CD1c-positive myeloid dendritic cell (primary cell): ENCODE measurements around the gene SRGN.
A peak's percentile ranks its signal among the peaks of the same experiment; 100 is the strongest.

Source experiments
- DNase-seq: peaks from one replicate; pipeline ENCODE4 v3.0.0-alpha.2; 2016; ENCODE audit errors: extremely low spot score

The SRGN gene

DNA sequence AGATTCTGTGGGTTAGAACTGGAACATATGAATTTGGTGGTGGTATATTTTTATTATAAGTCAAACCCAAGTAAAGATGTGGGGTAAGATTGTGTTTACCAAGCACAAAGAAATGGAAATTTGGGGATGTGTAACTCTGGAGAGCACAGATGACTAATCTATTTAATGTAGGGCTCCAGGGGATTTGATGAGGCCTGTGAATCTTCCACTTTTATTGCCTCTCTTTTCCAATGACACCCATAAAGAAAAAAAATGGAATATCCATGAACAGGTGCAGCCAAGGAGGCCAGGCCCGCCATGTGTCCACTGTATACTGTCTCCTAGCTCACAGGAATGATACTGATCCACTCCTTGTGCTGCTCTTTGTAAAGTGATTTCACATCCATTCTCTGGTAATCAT, 2.8 kb downstream of the SRGN start:
- peak; percentile 53 for DNase-seq

DNA sequence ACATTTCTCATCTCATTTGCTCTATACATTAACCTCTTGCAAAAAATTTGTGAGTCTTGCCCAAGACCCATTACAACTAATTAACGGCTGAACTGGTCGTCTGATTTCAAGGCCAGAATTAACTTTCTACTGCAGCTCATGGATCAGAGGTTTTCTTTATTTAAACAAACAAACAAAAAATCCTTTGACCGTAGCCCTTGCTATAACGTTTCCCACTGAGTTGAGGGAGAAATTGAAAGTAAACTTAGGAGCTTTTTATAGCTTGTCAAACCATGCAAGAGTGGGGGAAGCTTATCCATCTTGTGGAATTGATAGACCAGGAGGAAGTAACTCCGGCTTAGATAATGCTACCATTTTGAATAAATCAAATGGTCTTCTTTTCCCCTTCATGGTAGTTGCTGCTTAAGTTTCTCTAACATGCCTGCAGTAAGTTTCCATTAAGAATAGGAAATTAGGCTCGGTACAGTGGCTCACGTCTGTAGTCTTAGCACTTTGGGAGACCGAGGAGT, 3.3 kb downstream of the SRGN start:
- no peak for DNase-seq

DNA sequence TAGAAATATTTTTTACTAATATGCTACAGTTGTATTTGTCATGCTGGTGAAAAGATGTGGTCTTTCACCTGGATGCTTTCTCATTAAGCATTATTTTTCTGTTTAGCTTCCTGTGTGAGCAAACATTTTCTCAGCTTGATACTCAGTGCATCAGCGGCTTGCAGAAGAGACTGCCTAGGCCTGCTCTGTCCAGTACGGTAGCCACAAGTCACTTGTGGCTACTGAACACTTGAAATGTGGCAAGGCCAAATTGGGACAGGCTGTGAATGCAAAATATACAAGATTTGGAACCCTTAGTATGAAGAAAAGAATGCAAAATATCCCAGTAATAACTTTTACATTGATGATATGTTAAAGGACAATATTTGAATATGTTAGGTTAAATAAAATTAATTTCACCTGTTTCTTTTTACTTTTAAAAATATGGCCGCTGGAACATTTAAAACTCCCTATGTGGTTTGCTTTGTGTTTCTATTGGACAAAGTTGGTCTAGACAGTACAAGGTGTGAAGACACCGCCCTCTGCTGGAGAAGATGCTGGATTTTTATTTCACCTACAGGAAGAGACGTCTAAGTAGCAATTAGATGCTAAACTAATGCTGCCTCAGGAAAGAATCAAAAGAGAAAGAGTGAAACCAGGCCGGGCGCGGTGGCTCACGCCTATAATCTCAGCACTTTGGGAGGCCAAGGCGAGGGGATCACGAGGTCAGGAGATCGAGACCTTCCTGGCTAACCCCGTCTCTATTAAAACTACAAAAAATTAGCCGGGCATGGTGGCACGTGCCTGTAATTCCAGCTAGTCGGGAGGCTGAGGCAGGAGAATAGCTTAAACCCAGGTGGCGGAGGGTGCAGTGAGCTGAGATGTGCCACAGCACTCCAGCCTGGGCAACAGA, 5.3 kb downstream of the SRGN start:
- DNase-seq: peak; percentile 92

DNA sequence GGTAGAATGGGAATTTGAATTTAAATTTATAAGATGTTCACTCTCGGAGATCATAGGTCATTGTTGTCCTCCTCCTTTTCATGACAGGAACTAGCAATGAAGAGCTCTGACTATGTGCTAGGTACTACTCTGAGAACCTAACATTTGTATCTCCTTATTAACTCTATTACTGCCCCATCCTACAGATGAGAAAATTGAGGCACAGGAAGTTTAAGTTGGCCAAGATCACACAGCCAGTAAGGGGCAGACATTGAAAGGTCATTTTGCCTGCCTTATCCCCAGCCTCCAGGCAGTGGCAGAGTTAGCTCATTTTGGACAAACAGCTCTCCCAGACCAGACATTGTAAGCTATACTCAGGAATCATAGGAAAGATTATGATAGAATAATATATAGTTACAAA, 6.0 kb downstream of the SRGN start:
- peak; percentile 30 for DNase-seq

DNA sequence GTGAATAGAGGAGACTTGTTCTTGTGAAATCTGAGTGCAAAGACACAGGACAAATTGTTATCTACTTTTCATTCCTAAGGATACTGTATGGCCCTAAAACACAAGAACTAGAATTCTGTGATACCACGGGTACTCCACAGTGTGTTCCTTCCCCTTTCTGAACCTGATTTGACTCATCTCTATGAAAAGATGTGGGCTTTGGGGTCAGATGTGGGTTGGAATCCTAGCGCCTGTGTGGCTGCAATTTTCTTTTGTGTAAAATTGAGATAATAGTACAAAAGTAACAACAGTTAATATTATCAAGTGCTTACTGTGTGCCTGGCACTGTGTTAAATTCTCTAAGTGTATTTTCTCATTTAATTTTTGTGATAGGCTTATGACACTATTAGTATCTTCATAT, 8.1 kb downstream of the SRGN start:
- DNase-seq: peak; percentile 83

DNA sequence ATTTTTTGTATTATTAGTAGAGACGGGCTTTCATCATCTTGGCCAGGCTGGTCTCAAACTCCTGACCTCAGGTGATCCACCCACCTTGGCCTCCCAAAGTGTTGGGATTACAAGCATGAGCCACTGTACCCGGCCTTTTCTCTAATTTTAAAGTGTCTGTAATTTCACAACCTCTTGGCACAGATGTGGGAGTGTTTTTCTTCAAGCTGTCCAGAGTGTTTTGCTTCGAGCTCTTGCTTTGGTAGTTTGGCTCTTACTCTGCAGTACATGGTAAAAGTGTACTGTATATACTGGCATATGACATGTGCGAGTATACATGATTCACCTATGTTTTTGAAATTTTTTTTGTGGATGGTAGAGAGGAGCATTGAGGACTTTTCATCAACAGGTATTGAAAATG, 9.8 kb downstream of the SRGN start:
- DNase-seq: no peak

DNA sequence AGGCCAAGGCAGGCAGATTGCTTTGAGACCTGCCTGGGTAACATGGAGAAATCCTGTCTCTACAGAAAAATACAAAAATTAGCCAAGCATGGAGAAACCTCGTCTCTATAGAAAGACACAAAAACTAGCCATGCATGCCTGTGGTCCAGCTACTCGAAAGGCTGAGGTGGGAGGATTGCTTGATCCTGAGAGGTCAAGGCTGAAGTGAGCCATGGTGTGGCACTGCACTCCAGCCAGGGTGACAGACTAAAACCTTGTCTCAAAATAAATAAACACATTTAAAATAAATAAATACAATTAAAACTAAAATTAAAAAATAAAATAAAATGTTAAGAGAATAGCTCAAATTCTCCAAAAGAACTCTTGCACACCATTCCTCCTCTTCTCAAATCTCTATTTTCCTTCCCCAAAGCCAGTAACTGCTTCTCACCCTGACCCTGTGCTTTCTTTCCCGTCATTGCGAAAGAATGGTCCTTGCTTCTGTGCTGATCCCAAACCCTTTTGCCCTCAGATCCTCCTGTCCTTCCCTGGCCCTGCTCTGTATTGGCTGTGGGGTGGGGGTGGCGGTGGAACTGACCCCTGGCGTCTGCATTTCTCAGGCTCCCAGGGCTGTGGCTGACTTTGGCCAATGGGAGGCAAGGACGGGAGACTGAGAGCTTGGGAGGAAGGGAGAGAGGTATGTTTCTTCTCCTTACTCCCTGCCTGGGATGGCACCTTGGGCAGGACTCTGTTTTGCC, 12.4 kb downstream of the SRGN start:
- peak; percentile 14 for DNase-seq

DNA sequence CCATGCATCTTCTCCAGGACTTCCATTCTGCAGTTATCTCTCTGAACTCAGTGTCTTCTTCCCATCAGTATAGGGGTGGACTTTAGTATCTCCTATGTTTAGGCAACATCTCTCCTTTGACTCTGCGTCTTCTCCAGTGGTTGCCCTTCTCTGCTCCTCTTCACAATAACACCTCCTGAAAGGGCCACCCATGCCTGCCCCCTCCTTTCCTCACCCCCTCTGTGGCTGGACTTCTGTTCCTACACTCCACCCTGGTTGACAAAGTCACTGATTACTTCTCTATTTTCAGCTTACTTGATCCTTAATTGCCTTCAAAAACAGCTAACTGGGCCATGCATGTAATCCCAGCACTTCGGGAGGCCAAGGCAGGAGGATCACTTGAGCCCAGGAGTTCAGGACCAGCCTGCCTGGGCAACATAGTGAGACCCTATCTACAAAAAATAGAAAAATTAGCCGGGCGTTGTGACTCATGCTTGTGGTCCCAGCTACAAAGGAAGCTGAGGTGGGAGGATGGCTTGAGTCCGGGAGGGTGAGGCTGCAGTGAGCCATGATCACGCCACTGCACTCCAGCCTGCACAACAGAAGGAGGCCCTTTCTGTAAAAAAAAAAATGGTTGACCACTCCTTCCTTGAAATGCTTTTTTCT, 13.7 kb downstream of the SRGN start:
- DNase-seq: peak; percentile 80

DNA sequence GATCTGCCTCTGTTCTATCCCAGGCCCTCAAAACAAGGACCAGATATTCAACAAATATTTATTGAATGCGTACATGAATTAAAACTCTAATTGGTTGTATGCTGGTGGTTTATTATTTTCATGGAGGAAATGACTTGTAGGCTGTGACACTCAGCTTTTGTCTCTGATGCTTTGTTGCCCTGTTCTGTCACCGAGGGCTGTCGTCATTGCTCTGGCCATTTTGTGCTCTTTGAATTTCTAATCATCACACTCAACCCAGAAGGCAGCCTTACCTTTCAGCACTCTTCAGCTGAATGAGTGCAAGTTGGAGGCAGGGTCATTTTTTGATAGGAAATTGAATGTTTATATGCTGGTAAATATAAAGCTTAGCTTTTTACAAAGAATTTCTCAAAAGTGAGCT, 14.5 kb downstream of the SRGN start:
- DNase-seq: no peak

DNA sequence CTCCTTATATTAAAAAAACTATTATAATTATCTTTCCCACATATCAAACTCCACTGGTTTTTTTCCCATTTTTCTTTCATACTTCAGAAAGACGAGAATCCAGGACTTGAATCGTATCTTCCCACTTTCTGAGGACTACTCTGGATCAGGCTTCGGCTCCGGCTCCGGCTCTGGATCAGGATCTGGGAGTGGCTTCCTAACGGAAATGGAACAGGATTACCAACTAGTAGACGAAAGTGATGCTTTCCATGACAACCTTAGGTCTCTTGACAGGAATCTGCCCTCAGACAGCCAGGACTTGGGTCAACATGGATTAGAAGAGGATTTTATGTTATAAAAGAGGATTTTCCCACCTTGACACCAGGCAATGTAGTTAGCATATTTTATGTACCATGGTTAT, 15.9 kb downstream of the SRGN start:
- DNase-seq: no peak

DNA sequence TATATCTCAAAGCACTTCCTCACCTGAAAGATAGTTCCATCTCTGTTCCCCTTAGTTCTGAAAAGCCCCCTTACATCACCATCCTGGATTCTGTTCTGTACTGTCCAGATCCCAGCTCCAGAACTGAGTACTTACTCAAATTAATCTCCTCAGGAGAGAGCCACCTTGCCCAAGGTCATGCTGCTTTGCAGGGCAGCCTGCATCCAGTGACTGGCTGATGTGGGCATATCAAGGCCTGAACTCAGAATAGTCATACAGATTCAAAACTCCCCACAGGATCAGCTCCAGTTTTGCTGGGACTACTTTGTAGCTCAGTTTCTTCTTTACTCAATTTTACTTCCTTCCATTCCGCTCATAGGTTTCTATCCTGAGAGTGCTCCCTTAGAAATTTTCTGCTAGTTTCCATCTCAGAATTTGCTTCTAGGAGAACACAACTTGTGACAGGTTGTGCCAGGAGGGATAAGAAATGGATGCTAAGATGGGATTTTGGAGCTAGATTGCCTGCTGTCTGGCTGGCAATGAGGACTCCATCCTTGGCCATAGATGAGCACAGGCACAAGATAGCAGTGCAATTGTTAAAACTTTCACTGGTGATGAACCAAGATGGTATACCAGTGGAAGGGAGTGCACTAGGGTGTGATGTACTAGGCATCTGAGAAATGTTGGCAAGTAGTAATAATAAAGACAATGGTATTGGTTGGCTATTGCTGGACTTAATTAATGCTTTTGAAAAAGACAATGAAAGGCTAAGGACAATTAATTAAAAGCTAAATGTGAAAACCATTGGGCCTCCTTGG, 17.3 kb downstream of the SRGN start:
- DNase-seq: no peak

DNA sequence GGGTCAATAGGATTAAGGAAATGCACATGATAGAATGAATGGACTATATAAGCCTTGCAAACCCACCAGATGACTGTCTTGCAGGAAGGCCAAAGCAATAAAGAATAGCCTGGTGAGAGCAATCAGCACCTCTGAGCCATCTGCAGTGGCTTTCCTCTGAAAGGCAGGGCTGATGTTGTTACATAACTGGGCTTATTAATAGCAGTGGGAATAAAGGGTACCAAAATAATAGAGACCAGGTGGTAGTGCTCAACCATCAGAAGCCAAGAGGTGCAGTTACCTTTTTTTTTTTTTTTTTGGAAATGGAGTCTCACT, 19.2 kb downstream of the SRGN start:
- no peak for DNase-seq

DNA sequence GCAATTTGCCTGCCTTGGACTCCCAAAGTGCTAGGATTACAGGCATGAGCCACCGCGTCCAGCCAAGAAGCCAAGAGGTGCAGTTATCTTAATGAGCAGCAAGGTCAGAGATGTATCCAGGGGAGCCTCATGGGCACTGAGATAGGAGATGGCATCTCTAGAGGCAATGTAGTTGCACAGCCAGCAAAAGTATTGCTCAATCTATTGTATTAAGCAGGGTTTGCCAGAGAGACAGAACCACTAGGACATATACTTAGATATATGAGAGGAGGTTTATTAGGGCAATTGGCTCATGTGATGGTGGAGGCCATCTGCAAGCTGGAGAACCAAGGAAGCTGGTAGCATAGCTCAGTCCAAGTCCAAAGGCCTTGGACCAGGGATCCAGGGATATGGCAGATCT, 19.8 kb downstream of the SRGN start:
- no peak for DNase-seq

DNA sequence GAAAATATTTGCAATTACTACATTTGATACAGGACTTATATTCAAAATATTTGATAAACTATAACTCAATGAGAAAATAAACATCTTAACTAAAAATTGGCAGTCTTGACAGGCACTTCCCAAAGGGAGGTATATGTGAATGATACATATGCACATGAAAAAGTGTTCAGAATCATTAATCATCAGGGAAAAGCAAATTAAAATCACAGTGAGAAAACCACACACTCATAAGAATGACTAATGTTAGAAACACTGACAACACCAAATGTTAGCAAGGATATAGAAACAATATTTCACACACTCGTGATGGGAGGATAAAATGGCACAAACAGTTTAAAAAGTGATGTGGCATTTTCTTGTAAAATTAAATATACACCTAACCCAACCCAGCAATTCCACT, 32.0 kb downstream of the SRGN start:
- no peak for DNase-seq

DNA sequence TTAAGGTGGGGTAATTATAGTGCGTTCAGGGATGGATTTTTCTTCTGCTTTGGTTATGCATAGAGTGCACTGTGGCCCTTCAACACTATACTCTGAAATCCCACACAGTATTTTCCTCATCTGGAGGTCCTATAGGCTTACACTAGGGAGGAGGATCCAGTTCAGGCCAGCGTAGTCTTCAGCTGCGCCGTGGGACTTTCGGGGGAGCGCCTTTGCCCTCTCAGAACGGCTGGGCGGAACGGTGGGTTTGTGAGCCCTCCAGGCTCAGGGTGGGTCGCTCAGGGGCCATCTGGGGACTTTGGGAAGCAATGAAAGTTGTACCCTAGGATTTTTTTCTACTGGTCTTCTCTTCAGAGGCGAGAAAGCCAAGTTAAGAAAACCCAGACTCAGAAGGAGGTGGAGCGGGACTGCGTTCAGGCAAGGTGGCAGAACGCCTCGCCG, 35.4 kb downstream of the SRGN start:
- DNase-seq: no peak

DNA sequence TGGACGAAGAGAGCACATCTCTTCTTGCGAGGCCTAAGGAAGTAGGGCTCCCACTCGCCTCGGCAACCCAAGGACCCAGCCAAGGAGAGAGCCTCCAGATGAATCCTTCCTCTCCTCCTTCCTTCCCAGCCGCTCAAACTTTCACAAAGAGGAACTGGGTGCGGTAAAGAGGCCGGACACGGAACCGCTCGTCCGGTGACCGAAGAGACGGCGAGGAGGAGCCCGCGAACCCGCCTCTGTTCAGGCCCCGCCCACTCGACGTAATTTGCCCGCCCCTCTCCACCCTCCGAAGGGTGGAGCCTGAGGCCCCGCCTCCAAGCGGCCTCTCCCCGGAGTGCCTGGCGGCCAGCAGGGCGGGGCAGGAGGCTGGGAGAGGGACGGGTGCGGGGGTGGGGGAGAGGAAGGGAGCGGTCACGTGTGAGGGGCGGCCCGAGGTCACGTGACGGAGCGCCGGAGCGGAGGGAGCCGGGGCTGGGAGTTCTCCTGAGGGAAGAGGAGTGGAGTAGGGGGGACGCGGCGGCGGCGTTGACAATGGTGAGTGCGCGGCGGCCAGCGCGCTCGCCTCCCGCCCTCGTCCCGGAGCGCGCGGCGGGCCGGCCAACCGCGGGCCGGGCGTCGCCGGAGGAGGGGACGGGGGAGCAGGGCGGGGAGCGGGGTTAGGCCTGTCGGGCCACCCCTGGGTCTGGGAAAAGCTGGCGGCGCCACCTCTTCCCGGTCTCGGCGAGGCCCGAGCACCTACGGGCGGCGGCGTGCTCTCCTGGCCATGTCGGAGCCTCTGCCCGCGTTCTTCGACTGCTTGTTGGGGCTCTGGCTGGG, 36.1 kb downstream of the SRGN start, which contains the start of gene VPS26A:
VPS26A (plus strand) TSS at position 432 of the 816 bp plus-strand sequence; CDS start at position 532, 100 bp downstream.
- DNase-seq: peak; percentile 99

DNA sequence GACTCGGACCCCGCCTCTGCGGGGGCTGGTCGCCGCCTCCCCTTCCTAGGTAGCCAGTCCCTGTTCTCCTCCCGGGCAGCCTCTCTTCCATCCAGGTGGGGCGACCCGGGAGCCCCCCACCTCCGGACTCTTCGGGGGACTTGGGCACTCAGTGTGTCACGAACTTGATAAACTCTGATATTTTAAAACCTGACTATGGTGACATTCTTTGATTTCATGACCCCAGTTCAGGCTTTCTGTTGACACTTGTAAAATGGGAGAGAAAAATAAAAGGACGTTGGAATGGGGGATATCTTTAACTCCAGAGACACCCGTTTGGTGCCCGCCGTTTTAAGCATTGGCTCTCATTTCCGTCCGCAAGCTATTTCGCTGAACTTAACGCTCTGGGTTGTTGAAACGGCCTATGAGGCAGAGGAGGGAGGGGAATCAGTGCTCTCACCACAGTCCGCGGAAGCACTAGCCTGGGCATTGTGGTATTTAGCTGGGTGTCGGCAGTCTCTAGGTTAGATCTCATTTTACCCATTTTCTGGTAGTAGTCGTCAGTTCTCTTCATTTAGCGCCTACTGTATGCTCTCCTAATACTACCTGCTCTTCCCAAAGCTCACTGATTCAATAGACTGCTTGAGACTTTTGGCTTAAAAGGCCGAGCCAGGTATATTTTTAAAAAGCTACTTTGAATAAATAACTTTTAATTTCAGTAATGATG, 36.8 kb downstream of the SRGN start:
- peak; percentile 68 for DNase-seq

DNA sequence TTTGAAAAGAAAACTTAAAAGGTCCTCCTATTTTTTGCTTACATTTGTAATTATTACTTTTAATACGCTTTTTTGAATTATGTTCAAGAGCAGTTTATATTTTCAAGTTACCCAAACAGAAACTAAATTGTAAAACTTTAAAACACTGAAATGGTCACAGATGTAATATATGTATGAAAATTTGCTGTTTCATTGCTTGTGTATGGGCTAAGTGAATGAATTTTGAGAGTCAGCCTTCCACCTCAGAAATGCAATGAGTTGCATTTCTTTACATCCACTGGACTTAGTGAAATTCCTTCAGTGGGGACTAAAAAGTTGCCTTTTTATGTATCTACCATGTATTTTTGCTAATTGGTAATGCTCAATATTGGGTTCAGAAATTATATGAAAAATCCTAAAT, 37.7 kb downstream of the SRGN start:
- DNase-seq: no peak

DNA sequence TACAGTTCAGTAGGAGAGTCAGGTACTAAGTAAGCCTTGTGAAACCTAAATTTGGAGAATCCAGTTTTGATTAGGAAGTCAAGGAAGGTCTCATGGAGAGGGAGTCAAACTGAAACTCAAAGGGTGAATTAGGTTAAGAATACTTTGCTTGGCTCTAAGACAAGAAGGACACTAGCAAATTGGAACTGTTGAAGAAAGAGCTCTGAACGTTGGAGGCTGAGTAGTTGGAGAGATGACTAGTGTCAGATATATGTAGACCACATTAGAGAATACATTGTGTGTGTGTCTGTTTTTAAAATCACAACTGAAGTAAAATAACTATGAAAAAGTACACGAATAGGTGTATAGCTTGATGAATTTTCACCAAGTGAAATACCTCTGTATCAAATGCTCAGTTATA, 42.3 kb downstream of the SRGN start:
- DNase-seq: no peak

DNA sequence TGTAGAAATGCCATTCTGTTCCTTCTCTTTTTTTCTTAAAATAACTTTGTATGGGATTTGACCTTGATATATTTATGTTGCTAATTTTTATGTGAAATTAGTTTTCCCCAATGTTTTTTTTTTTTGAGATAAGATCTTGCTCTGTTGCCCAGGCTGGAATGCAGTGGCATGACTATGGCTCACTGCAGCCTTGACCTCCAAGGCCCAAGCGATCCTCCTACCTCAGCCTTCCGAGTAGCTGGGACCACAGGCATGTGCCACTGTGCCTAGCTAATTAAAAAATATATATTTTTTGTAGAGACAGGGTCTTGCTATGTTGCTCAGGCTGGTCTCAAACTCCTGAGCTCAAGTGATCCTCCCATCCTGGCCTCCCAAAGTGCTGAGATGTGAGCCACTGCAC, 52.1 kb downstream of the SRGN start:
- no peak for DNase-seq
